Measurements from ENCODE around the gene MYO16.

The MYO16 gene

DNA sequence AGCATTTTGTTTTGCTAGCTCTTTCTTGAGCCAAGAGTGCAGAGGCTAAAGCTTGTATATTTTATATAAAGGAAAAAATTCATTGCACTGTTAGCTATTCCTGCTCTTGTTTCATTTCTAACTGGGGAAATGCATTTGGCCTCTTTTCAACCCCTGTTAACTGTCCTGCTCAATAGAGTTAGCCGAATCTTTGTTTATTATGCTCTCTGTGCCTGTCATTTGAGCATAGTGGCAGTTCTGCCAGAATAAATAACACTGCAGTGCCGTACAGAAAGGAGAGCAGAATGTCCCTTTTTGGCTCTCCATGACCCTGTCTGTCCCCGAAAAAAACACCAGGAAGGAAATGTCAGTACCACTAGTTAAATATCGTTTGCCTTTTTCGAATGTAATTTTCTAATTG lies 350.8 kb downstream of the MYO16 start:
- H3F3A ChIP-seq (ENCODE audit: control insufficient read depth, insufficient read depth), result no peaks in the 10 kb centered on the region
- H4K20me1 ChIP-seq (ENCODE audit: control insufficient read depth, insufficient read depth, low read depth, low read length), result no peaks in the 10 kb centered on the region
- H3K27ac ChIP-seq (ENCODE audit: low read depth, low read length), result no peak overlapping the region
- H3K36me3 ChIP-seq (ENCODE audit: control insufficient read depth, low read length), result no peaks in the 10 kb centered on the region
- no peaks in the 10 kb centered on the region for H3K9me3 ChIP-seq (ENCODE audit: control insufficient read depth, insufficient read depth, low read length)
- H3K4me1 ChIP-seq (ENCODE audit: control insufficient read depth, low read length), result no peaks in the 10 kb centered on the region
- H3K4me3 ChIP-seq (ENCODE audit: low read length), result no peak overlapping the region
- H3K79me2 ChIP-seq (ENCODE audit: control insufficient read depth, low read length), result no peaks in the 10 kb centered on the region
- H3K4me2 ChIP-seq (ENCODE audit: low read length), result no peak overlapping the region
- H3K27me3 ChIP-seq (ENCODE audit: control insufficient read depth, low read length), result no peaks in the 10 kb centered on the region
- H3K9me2 ChIP-seq (replicated peaks; ENCODE audit: control insufficient read depth, low read length), result no peaks in the 10 kb centered on the region
- TF ChIP-seq, protein P1, sequence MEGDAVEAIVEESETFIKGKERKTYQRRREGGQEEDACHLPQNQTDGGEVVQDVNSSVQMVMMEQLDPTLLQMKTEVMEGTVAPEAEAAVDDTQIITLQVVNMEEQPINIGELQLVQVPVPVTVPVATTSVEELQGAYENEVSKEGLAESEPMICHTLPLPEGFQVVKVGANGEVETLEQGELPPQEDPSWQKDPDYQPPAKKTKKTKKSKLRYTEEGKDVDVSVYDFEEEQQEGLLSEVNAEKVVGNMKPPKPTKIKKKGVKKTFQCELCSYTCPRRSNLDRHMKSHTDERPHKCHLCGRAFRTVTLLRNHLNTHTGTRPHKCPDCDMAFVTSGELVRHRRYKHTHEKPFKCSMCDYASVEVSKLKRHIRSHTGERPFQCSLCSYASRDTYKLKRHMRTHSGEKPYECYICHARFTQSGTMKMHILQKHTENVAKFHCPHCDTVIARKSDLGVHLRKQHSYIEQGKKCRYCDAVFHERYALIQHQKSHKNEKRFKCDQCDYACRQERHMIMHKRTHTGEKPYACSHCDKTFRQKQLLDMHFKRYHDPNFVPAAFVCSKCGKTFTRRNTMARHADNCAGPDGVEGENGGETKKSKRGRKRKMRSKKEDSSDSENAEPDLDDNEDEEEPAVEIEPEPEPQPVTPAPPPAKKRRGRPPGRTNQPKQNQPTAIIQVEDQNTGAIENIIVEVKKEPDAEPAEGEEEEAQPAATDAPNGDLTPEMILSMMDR (IDR thresholded peaks at IDR 0.05; ENCODE audit: low read depth, low read length, poor library complexity, severe bottlenecking), result no peak
- no peak for TF ChIP-seq EZH2phosphoT487 (IDR thresholded peaks at IDR 0.05; ENCODE audit: borderline replicate concordance, low read length)

DNA sequence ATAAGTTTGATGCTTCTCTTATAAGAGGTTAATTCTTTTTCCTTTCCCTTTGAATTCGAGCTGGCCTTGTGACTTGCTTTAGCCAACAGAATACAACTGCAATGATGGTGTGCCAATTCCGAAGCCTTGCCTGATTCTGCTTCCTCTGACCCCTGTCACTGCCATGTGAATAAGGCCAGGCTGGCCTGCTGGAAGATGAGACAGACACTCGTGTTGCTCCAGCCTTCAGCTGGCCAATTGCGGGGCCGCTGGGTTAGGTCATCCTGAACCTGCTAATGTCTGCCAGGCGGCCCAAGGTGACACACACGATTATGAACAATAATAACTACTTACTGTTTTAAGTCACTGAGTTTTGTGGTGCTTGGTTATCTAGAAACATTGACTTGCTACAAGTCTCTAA lies 352.0 kb downstream of the MYO16 start:
- Histone ChIP-seq H3K9me3 (ENCODE audit: control insufficient read depth, insufficient read depth, low read length) (no peaks in the 10 kb centered on the region), H3K4me1 (ENCODE audit: control insufficient read depth, low read length) (no peaks in the 10 kb centered on the region), H3K27ac (ENCODE audit: low read depth, low read length) (no peak overlapping the region), H3K4me3 (ENCODE audit: low read length) (no peak overlapping the region), H3K79me2 (ENCODE audit: control insufficient read depth, low read length) (no peaks in the 10 kb centered on the region), H3K9me2 (replicated peaks; ENCODE audit: control insufficient read depth, low read length) (no peaks in the 10 kb centered on the region), H3K27me3 (ENCODE audit: control insufficient read depth, low read length) (no peaks in the 10 kb centered on the region), H3K4me2 (ENCODE audit: low read length) (no peak overlapping the region), H3K36me3 (ENCODE audit: control insufficient read depth, low read length) (no peaks in the 10 kb centered on the region), H4K20me1 (ENCODE audit: control insufficient read depth, insufficient read depth, low read depth, low read length) (no peaks in the 10 kb centered on the region), H3F3A (ENCODE audit: control insufficient read depth, insufficient read depth) (no peaks in the 10 kb centered on the region)
- TF ChIP-seq EZH2phosphoT487 (IDR thresholded peaks at IDR 0.05; ENCODE audit: borderline replicate concordance, low read length), result no peak
- TF ChIP-seq, protein P1 (IDR thresholded peaks at IDR 0.05; ENCODE audit: low read depth, low read length, poor library complexity, severe bottlenecking), result no peak

DNA sequence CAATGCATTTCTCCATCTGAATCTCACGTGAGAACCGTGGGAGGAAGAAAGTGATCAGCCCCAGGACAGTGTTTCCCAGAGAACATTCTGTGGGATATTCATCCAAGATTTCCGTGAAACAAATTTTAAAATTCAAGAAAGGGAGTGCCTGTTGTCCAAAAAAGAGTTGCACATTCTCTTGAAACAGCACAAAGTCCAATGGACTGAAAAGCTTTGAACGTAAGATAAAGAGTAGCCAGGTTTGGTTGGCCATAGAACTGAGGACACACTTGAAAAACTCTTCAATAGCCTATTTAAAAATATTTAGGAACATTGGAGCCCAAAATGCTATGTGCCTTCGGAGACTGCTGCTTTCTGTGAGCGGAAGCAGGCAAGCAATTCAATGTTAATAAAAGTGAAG lies 353.9 kb downstream of the MYO16 start:
- Histone ChIP-seq H3K4me1 (ENCODE audit: control insufficient read depth, low read length) (no peaks in the 10 kb centered on the region), H3K27me3 (ENCODE audit: control insufficient read depth, low read length) (no peaks in the 10 kb centered on the region), H3K36me3 (ENCODE audit: control insufficient read depth, low read length) (no peaks in the 10 kb centered on the region), H4K20me1 (ENCODE audit: control insufficient read depth, insufficient read depth, low read depth, low read length) (no peaks in the 10 kb centered on the region), H3K4me2 (ENCODE audit: low read length) (no peak overlapping the region), H3K9me3 (ENCODE audit: control insufficient read depth, insufficient read depth, low read length) (no peaks in the 10 kb centered on the region), H3K9me2 (replicated peaks; ENCODE audit: control insufficient read depth, low read length) (no peaks in the 10 kb centered on the region), H3K79me2 (ENCODE audit: control insufficient read depth, low read length) (no peaks in the 10 kb centered on the region), H3K27ac (ENCODE audit: low read depth, low read length) (no peak overlapping the region), H3F3A (ENCODE audit: control insufficient read depth, insufficient read depth) (no peaks in the 10 kb centered on the region), H3K4me3 (ENCODE audit: low read length) (no peak overlapping the region)
- TF ChIP-seq, protein P1 (IDR thresholded peaks at IDR 0.05; ENCODE audit: low read depth, low read length, poor library complexity, severe bottlenecking), result no peak
- TF ChIP-seq EZH2phosphoT487 (IDR thresholded peaks at IDR 0.05; ENCODE audit: borderline replicate concordance, low read length), result no peak
